Muscle layer of colon (tissue), 2 donors: ENCODE measurements around the gene ZNF557.
"Not testable (repeated sequence)": the region's sequence is repeated elsewhere in the genome, so short reads cannot be mapped to it uniquely, and the experiment has no call there.

ENCODE experiments used
- H3K27ac ChIP-seq: one replicate; pipeline ENCODE4 v1.7.0; 2013; ENCODE audit warnings: low read depth, mild to moderate bottlenecking, low read length, moderate library complexity
- H3K27me3 ChIP-seq, 2 donors: one replicate each; pipeline ENCODE4 v1.7.0; 2013; ENCODE audit warnings: low read length in 2 of 2, mild to moderate bottlenecking in 2 of 2; ENCODE audit not compliant: insufficient read depth in 2 of 2, control insufficient read depth in 1 of 2
- H3K36me3 ChIP-seq: one replicate; pipeline ENCODE4 v1.7.0; 2013; ENCODE audit warnings: mild to moderate bottlenecking, low read length; ENCODE audit not compliant: insufficient read depth
- H3K4me1 ChIP-seq: one replicate; pipeline ENCODE4 v1.7.0; 2013; ENCODE audit warnings: mild to moderate bottlenecking, low read length; ENCODE audit not compliant: insufficient read depth
- H3K4me3 ChIP-seq, 2 donors: one replicate each; pipeline ENCODE4 v1.7.0; 2013; ENCODE audit warnings: low read length in 2 of 2, low read depth in 1 of 2, mild to moderate bottlenecking in 1 of 2, moderate library complexity in 1 of 2
- H3K9ac ChIP-seq: one replicate; pipeline ENCODE4 v1.7.0; 2013; ENCODE audit warnings: low read length
- H3K9me3 ChIP-seq: one replicate; pipeline ENCODE4 v1.7.0; 2013; ENCODE audit warnings: mild to moderate bottlenecking, low read length
- donor health status: abdominal sarcoma.
- donor health status: Adenocarcinoma of cecum.

Gene ZNF557

GRCh38 chr19:7069042-7069903, at the start of gene ZNF557:
Gene ZNF557 (plus strand): TSS chr19:7069703. CDS start chr19:7075075, 5,372 bp downstream.
- Histone ChIP-seq H3K36me3 (peaks cover 24% of the 10 kb centered on the region), H3K9me3 (no peaks in the 10 kb centered on the region), H3K9ac (peak within 1 kb of the TSS; percentile 81), H3K27ac (peak within 1 kb of the TSS; percentile 93), H3K4me3 (peak within 1 kb of the TSS; percentile 98), H3K4me1 (peaks cover 10% of the 10 kb centered on the region), H3K27me3 (no peaks in the 10 kb centered on the region)

GRCh38 chr19:7021331-7021730, 48.2 kb upstream of the ZNF557 start, which contains the start of gene MBD3L2B:
Gene MBD3L2B (minus strand): TSS chr19:7021431. CDS start chr19:7021397, 34 bp downstream.
- H3K4me1 ChIP-seq, H3K36me3 ChIP-seq, H3K9me3 ChIP-seq, H3K9ac ChIP-seq, H3K27me3 ChIP-seq, H3K4me3 ChIP-seq, H3K27ac ChIP-seq: not testable (repeated sequence)

GRCh38 chr19:7028790-7029189, 40.7 kb upstream of the ZNF557 start:
- H3K36me3 ChIP-seq, H3K27me3 ChIP-seq, H3K9me3 ChIP-seq, H3K9ac ChIP-seq, H3K4me1 ChIP-seq, H3K27ac ChIP-seq, H3K4me3 ChIP-seq: not testable (repeated sequence)

GRCh38 chr19:7030278-7030677, 39.2 kb upstream of the ZNF557 start, which contains the start of gene MBD3L5:
Gene MBD3L5 (plus strand): TSS chr19:7030578. CDS start chr19:7030612, 34 bp downstream.
- not testable (repeated sequence) for H3K4me3 ChIP-seq, H3K36me3 ChIP-seq, H3K27ac ChIP-seq, H3K9me3 ChIP-seq, H3K4me1 ChIP-seq, H3K9ac ChIP-seq, H3K27me3 ChIP-seq

GRCh38 chr19:7040079-7040478, 29.4 kb upstream of the ZNF557 start, which contains the start of gene MBD3L4:
Gene MBD3L4 (minus strand): TSS chr19:7040179. CDS start chr19:7040144, 35 bp downstream.
- not testable (repeated sequence) for H3K9me3 ChIP-seq, H3K4me1 ChIP-seq, H3K9ac ChIP-seq, H3K27me3 ChIP-seq, H3K27ac ChIP-seq, H3K36me3 ChIP-seq, H3K4me3 ChIP-seq

GRCh38 chr19:7041563-7041962, 27.9 kb upstream of the ZNF557 start:
- not testable (repeated sequence) for H3K4me1 ChIP-seq, H3K4me3 ChIP-seq, H3K9me3 ChIP-seq, H3K36me3 ChIP-seq, H3K27me3 ChIP-seq, H3K27ac ChIP-seq, H3K9ac ChIP-seq

- not testable (repeated sequence) for H3K27ac ChIP-seq, H3K9me3 ChIP-seq, H3K4me1 ChIP-seq, H3K4me3 ChIP-seq, H3K9ac ChIP-seq, H3K36me3 ChIP-seq, H3K27me3 ChIP-seq
Observed at GRCh38 chr19:7049021-7049420, 20.5 kb upstream of the ZNF557 start, which contains the start of gene MBD3L2. Gene MBD3L2 (plus strand): TSS chr19:7049321. CDS start chr19:7049374, 53 bp downstream.

- H3K9me3 ChIP-seq, H3K27ac ChIP-seq, H3K4me3 ChIP-seq, H3K9ac ChIP-seq, H3K36me3 ChIP-seq, H3K4me1 ChIP-seq, H3K27me3 ChIP-seq: not testable (repeated sequence)
Observed at GRCh38 chr19:7051421-7051820, 18.1 kb upstream of the ZNF557 start.

GRCh38 chr19:7052896-7053295, 16.6 kb upstream of the ZNF557 start:
- H3K36me3 ChIP-seq, H3K27me3 ChIP-seq, H3K4me3 ChIP-seq, H3K9ac ChIP-seq, H3K9me3 ChIP-seq, H3K27ac ChIP-seq, H3K4me1 ChIP-seq: not testable (repeated sequence)

- H3K9ac ChIP-seq, H3K27me3 ChIP-seq, H3K4me1 ChIP-seq, H3K9me3 ChIP-seq, H3K27ac ChIP-seq, H3K36me3 ChIP-seq, H3K4me3 ChIP-seq: not testable (repeated sequence)
Observed at GRCh38 chr19:7054635-7055368, 14.7 kb upstream of the ZNF557 start.

GRCh38 chr19:7055679-7056078, 13.8 kb upstream of the ZNF557 start:
- not testable (repeated sequence) for H3K9me3 ChIP-seq, H3K27ac ChIP-seq, H3K4me1 ChIP-seq, H3K9ac ChIP-seq, H3K36me3 ChIP-seq, H3K27me3 ChIP-seq, H3K4me3 ChIP-seq
